ENCODE measurements around the gene KRT77.
"Not testable (repeated sequence)": the region's sequence is repeated elsewhere in the genome, so short reads cannot be mapped to it uniquely, and the experiment has no call there.

The KRT77 gene

GRCh38 chr12:52703424-52703823, at the start of gene KRT77:
TSS of gene KRT77 (minus strand) at chr12:52703524. CDS start at chr12:52703434, 90 bp downstream.
- DNase-seq, result no peak

GRCh38 chr12:52752516-52752915, 49.2 kb upstream of the KRT77 start:
- no peak for DNase-seq

- DNase-seq, result no peak
These were observed 48.5 kb upstream of the KRT77 start for GRCh38 chr12:52751795-52752194.

GRCh38 chr12:52750532-52750931, 47.2 kb upstream of the KRT77 start:
- DNase-seq, result not testable (repeated sequence)

- DNase-seq, result no peak
These were observed 46.5 kb upstream of the KRT77 start for GRCh38 chr12:52749827-52750226.

- DNase-seq, result no peak
These were observed 45.3 kb upstream of the KRT77 start for GRCh38 chr12:52748578-52748977.

- no peak for DNase-seq
These were observed 42.2 kb upstream of the KRT77 start for GRCh38 chr12:52745554-52745953.

- DNase-seq, result no peak
These were observed 41.3 kb upstream of the KRT77 start for GRCh38 chr12:52744493-52745156.

GRCh38 chr12:52742822-52743457, 39.6 kb upstream of the KRT77 start:
- no peak for DNase-seq

GRCh38 chr12:52742196-52742580, 38.9 kb upstream of the KRT77 start:
- DNase-seq, result no peak

GRCh38 chr12:52741375-52742195, 38.3 kb upstream of the KRT77 start:
- DNase-seq, result peak; percentile 71

- DNase-seq, result no peak
These were observed 37.3 kb upstream of the KRT77 start for GRCh38 chr12:52740584-52740983.

- DNase-seq, result no peak
These were observed 36.6 kb upstream of the KRT77 start for GRCh38 chr12:52739963-52740362.

- no peak for DNase-seq
These were observed 32.7 kb upstream of the KRT77 start for GRCh38 chr12:52735816-52736632.

GRCh38 chr12:52735106-52735505, 31.8 kb upstream of the KRT77 start:
- DNase-seq, result no peak

GRCh38 chr12:52730793-52731192, 27.5 kb upstream of the KRT77 start:
- DNase-seq, result no peak

- no peak for DNase-seq
These were observed 27.1 kb upstream of the KRT77 start for GRCh38 chr12:52730383-52730782.

- no peak for DNase-seq
These were observed 25.8 kb upstream of the KRT77 start for GRCh38 chr12:52729147-52729546.

- DNase-seq, result no peak
These were observed 25.1 kb upstream of the KRT77 start for GRCh38 chr12:52728374-52728773.

GRCh38 chr12:52727037-52727436, 23.7 kb upstream of the KRT77 start:
- DNase-seq, result no peak

- DNase-seq, result no peak
These were observed 23.1 kb upstream of the KRT77 start for GRCh38 chr12:52726451-52726850.

- DNase-seq, result no peak
These were observed 21.1 kb upstream of the KRT77 start for GRCh38 chr12:52724384-52724783.

- DNase-seq, result no peak
These were observed 19.4 kb upstream of the KRT77 start for GRCh38 chr12:52722680-52723079.

All from stimulated activated CD4-positive, alpha-beta T cell treated with anti-CD3 and anti-CD28 coated beads, Interleukin-15, amount 100 ng/mL, for 24 hours (primary cell).